CD4-positive, alpha-beta T cell treated with Interleukin-6 for 4 hours (primary cell): ENCODE results near the gene PSMD9.
A peak's percentile ranks its signal among the peaks of the same experiment; 100 is the strongest.
"Not testable (repeated sequence)": the region's sequence is repeated elsewhere in the genome, so short reads cannot be mapped to it uniquely, and the experiment has no call there.

Experiments used
- DNase-seq: peaks from one replicate; pipeline ENCODE4 v3.0.0-alpha.2; 2020; ENCODE audit warnings: mixed read lengths

The PSMD9 gene, protein sequence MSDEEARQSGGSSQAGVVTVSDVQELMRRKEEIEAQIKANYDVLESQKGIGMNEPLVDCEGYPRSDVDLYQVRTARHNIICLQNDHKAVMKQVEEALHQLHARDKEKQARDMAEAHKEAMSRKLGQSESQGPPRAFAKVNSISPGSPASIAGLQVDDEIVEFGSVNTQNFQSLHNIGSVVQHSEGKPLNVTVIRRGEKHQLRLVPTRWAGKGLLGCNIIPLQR

DNA sequence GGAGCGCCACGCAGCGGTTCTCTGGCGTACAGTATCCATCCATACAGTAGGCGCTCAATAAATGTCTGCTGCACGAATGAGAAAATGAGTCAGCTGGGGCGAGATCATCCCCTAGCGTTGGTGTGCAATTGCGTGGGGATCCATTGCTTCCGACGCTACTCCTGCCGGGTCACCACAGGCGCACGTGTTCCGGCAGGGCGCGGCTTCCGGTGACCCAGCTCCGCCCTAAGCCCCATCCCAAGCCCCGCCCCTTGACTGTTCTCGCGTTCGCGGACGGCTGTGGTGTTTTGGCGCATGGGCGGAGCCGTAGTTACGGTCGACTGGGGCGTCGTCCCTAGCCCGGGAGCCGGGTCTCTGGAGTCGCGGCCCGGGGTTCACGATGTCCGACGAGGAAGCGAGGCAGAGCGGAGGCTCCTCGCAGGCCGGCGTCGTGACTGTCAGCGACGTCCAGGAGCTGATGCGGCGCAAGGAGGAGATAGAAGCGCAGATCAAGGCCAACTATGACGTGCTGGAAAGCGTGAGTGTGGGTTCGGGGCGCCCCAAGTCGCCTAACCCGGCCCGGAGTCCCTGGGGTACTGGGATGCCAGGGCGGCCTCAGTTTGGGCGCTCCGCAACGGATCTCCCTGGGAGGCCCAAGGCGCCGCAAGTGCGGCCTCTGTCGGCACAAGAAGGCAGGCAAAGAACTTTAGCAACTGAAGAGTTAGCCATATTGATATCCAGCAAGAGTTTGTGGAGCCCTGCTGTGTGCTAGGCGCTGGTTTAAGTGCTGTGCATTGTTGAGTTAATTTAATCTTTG lies at the start of gene PSMD9:
Gene PSMD9 (plus strand): TSS at position 313 of the 796 bp plus-strand sequence. CDS start 67 bp downstream, at position 380.
- peak; percentile 99 for DNase-seq

DNA sequence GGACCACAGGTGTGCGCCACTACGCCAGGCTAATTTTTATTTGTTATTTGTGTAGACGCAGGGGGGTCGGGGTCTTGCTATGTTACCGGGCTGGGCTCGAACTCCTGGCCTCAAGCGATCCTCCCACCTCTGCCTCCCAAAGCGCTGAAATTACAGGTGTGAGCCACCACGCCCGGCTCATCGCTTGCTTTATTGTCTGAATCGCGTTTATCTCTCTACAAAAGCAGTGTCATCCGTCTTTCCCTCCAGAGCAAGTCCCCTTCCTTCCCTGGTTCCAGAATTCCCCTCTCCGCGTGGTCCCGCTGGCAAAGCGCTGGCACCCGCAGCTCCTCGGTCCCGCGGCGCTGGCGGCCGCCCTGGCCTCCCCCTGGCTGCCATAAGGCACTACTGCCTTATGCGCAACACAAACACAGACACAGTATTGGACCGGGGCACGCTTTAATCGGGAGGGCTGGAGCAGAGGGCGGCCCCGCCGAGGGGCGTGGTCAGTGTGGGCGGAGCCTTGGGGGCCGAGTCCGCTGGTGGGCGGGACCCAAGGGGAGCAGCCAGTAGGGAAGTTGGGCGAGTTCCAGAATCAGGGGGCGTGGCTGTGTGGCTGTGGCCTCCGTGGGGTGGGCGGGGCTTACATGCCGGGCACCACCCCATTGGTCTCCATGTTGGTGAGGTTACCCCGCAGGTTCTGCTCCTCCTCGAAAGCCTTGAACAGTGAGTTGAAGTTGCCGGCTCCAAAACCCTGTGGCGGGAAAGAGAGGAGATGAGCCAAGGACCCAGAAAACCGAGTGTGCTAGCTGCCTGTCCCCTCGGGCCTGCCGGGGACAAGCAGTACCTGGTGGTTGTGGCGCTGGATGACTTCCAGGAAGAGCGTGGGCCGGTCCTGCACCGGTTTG lies 49.2 kb upstream of the PSMD9 start:
- DNase-seq = peak; percentile 100

DNA sequence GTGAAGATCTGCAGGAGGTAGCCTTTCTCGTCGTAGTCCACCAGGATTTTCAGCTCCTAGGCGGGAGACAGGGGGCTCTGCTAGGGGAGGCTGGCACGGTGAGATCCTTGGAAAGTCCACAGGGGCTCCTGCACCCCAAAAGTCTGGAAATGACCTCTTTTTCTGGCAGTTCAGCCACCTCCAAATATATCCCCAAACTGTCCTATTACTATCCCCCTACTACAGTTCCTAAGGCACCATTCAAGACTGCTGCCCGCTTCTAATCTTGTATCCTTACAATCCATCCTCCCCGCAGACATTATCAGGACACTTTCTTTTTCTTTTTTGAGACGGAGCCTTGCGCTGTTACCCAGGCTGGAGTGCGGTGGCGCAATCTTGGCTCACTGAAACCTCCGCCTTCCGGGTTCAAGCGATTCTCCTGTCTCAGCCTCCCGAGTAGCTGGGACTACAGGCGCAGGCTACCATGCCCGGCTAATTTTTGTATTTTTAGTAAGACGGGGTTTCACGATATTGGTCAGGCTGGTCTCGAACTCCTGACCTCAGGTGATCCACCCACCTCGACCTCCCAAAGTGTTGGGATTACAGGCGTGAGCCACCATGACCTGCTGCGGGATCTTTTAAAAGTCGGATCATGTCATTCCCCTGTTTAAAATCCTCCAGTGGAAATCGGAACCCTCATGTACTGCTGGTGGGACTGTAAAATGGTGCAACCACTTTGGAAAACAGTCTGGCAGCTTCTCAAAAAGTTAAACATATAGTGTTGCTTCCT lies 48.4 kb upstream of the PSMD9 start:
- DNase-seq = no peak

DNA sequence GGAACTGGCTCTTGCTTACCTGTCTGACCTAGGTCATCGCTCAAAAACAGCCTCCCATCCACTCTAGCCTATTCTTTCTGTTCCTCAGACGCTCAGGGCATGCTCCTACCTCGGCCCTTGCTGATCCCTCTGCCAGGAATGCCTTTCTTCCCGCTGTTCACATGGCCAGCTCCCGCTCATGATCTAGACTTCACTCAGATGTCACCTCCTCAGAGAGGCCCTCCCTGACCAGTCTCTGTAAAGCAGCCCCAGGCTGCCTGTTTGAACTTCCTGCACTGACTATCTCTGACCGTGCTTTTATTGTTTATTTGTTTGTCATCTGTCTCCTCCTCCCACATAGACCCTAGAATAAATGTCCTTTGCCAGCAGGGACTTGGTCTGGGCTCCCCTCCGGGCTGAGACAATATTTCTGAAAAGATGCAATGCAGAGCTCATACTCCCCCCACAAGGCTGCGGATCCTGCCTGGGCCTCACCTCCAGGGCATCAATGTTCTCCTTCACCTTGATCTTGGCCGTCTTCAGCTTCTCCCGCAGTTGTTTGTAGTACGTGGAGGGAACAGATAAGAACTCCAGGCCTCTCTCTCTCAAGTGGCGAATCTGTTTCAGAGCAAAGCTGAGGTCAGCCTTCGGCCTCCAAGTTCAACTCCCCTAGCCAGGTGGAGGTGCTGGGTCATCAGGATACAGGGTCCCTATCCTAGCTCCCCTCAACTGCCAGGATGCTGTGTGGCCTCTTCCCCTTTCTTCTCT lies 45.2 kb upstream of the PSMD9 start:
- no peak for DNase-seq

DNA sequence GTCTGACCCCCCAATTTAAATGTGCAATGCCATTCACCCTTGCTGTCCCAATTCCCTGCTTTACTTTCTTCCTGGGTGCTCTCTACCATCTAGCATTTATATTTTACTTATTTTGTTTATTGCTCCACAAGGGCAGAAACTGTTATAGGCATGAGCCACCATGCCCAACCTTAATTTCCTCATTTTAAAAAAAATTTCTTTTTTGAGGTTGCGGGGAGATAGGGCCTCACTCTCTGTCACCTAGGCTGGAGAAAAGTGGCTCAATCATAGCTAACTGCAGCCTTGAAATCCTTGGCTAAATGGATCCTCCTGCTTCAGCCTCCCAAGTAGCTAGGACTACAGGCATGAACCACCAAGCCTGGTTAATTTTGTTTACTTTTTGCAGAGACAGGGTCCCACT lies 42.9 kb upstream of the PSMD9 start:
- no peak for DNase-seq

DNA sequence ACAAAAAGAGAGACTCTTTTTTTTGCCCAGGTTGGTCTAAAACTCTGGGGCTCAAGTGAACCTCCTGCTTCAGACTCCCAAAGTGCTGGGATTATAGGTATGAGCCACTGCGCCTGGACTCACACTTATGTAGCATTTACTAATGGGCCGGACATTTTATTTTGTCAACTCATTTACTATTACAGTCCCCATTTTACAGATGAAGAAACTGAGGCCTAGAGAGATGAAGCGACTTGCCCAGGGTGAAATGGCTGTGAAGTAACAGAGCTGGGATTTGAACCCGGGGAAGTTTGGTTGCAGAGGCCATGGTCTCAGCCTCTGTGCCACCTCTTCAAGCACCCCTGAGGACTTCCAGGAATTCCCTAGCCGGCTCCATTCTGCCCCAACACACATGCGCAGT lies 39.4 kb upstream of the PSMD9 start:
- DNase-seq = no peak

DNA sequence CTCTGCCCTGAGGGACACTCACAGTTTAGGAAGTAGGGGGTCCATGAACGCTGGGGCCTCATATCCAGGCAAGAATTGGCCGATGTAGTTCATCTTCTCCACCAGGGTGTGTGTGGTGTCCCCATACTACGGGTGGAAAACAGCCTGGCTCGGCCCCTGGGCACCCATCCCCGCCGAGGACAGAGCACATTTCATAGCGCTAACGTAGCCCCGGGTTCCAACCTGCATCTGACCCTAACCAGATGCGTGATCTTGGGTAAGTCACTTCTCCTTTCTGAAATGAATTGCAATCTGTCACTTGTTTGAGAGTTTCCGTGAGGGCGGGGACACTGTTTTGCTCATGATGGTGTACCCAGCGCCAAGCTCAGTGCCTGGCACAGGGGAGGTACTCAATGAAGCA lies 38.9 kb upstream of the PSMD9 start:
- DNase-seq = no peak

DNA sequence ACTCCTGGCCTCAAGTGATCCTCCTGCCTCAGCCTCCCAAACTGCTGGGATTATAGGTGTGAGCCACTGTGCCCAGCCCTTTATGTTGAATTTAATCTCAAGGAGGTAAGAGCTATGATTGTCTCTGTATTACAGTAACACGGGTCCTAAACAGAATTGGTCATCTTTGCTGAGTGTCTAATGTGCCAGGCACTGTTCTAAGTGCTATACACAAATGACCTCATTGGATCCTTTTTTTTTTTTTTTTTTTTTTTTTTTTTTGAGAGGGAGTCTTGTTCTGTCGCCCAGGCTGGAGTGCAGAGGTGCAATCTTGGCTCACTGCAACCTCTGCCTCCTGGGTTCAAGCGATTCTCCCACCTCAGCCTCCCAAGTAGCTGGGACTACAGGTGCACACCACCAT lies 36.2 kb upstream of the PSMD9 start:
- DNase-seq = not testable (repeated sequence)

DNA sequence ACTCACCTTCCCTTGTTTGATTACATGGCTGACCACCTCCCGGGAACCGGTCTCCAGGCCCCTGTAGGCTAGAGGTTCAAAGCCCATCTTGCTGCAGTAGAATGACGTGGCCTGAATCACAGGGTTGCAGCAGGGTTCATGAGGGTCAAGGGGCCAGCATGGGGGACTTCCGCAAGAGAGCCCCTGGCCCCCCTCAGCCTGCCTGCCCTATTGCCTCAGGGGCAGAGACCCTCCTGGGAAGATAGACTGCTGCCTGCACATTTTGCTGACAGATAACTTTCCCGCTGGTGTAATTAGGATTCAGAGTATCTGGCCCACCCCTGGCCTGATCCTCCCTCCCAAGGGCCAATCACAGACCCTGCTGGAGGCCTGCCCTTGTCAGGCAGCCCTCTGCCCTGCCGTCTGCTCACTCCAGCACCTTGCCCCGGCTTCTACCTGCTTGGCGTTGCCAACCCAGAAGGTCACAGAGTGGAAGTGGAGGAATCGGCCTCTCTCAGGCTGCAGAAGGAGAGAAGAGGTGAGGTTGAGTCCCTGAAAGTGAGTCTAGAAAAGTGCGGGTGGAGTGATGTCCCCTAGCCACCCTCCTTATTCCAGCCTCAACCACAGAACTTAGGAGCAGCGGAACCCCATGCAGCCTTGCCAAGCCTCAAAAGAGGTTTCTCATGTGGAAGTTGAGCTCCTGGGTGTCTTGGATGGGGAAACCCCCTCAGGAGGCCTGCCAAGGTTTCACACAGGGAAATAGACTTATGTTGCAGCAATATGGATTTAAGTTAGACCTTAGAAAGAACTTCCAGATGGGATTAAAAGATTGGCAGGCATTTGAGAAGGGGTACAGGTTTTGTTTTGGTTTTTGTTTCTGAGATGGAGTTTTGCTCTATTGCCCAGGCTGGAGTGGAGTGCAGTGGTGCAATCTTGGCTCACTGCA lies 31.0 kb upstream of the PSMD9 start:
- DNase-seq = no peak

DNA sequence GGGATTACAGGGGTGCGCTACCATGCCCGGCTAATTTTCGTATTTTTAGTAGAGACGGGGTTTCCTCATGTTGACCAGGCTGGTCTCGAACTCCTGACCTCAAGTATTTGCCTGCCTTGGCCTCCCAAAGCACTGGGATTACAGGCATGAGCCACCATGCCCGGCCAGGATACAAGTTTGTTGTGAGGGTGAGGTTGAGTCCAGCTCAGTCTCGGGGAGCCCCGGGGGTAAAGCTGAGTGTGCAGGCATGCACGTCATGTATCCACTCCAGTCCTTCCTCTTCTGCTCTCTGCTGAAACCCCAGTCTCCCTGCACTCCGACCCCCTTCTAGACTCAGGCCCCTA lies 30.3 kb upstream of the PSMD9 start:
- DNase-seq = no peak

DNA sequence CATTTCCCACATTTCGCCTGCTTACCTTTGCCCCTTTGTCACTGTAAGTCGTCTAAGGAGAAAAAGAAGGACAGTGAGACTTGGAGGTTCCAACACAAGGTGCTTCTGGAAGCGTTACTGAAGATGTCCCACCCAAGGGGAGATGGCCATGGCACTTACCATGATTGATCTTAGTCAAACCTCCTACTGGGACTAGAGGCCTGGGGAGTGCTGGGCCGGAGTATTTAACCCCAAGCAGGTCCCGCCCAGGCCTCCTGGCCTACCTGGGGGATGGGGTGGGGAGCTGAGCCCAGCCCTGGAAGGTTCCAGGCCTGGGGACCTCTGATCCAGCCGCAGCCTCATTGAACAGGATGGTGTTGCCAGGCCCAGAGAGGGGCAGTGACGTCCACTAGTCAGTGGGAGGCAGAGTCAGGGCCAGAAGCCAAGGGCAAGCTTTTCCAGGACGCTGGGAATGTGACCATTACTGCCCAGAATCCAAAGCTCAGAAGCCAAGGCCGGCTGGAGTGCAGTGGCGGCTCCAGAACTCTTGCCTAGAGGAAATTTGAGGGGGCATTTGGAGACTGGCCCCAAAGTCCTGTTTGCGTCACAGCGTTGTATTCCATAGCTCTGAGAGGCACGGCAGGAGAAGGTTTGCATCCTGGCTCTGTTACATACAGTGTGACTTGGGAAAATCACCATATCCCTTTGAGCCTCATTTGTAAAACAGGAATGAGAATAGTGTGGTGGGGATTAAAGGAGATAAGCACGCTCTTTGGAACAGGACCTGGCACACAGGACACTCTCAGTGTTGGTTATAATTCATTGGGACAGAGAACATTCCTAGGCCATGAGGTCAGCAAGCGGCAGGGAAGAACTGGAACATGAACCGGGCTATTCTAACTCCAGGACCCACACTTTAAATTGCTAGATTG lies 29.7 kb upstream of the PSMD9 start, which contains the start of gene HPD:
Gene HPD (minus strand): TSS at position 198 of the 911 bp plus-strand sequence. CDS start 36 bp downstream, at position 162.
- DNase-seq = no peak

DNA sequence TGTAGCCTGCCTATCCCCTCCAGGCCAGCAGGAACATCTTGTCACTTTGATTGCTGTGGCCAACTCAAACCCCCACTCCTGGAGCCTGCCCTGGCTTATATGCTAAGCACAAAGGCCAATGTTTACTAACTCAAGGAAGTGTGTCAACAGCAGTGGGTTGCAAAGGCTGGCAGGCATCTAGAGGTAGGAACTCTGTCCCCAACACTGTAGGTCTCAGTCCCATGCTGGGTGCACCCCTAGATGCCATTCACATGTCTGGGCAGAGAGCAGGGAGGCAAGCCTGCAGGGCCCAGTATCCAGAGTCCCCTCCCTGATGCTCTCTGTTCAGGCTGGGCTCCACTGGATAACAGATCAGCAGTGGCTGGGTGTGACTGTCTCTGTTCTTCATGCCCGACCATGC lies 28.3 kb upstream of the PSMD9 start:
- no peak for DNase-seq

DNA sequence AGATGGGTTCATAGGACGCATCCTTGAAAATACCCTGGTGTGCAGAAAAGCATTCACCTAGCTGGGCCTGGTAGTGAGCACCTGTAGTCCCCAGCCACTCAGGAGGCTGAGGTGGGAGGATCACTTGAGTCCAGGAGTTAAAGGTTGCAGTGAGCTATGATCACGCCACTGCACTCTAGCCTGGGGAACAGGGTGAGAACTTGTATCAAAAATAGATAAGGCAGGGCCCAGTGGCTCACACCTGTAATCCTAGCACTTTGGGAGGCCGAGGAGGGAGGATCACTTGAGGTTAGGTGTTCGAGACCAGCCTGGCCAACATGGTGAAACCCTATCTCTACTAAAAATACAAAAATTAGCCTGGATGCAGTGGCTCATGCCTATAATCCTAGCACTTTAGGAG lies 27.9 kb upstream of the PSMD9 start:
- not testable (repeated sequence) for DNase-seq

DNA sequence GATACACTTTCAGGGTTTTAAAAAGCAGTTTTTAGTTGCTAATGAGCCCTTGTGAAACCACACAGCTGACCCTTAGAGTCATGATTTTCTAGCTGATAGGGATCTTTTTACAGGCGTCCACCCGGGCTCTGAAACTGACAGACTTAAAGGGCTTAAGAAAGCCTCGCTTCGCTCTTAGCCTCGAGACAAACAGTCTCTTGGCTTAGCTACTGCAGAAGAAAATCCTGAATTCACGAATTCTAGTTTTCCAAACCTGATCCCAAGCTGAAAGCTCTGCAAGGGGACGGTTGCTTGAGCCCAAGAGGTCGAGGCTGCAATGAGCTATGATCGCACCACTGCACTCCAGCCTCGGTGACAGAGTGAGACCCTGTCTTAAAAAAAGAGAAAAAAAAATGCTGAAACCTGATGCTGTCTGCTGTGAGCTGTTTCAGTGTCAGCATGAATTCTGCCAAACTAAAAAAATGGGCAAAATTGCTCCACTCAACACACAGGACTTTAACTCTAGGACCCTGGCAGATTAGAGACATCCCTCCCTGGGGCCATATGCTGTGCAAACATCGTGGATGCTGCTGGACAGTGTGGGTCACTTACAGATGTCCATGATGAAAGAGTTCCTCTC lies 26.8 kb upstream of the PSMD9 start:
- no peak for DNase-seq

DNA sequence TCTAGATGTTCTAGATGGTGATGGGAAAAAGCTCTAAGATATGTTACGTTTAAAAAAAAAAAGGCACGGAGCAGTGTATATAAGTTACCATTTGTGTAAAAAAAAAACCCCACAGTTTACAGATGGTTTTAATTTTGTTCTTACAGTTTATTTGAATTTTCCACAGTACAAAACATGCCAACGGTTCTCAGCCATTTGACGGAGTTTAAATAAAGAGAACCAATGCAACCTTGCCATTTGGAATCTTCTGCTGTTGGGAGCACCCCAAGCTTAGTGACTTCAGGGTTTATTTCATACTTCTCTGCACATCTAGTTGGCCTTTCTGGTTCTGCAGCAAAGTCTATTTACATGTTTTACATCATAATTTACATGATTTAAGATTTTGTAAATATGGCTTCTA lies 22.3 kb upstream of the PSMD9 start:
- DNase-seq = no peak

DNA sequence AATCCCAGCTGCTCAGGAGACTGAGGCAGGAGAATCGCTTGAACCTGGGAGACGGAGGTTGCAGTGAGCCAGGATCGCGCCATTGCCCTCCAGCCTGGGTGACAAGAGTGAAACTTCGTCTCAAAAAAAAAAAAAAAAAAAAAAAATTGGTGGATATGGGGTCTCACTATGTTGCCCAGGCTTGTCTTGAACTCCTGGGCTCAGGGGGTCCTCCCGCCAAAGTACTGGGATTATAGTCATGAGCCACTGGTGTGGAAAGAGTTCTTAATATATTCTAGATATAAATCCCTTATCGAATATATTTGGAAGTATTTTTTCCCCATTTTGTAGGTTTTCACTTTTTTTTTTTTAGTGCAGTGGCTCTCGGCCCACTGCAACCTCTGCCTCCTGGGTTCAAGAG lies 19.4 kb upstream of the PSMD9 start:
- DNase-seq = not testable (repeated sequence)

DNA sequence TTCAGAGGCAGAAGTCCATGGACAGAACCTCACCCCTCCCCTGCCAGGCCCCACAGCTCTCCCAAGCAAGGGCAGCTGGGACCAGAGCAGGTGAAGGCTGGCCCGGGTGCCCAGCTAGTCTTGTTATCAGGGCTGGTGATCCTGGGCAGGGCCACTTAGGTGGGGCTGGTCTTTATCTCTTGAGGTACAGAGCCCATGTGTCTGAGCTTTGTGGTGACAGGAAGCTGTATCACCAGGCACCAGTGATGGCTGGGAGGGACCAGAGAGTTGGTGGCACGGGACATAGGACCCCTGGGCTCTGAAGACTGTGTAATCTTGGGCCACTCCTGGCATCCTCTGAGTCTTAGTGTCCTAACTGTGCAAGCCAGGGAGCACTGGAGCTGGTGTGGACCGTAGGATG lies 17.1 kb upstream of the PSMD9 start:
- no peak for DNase-seq

DNA sequence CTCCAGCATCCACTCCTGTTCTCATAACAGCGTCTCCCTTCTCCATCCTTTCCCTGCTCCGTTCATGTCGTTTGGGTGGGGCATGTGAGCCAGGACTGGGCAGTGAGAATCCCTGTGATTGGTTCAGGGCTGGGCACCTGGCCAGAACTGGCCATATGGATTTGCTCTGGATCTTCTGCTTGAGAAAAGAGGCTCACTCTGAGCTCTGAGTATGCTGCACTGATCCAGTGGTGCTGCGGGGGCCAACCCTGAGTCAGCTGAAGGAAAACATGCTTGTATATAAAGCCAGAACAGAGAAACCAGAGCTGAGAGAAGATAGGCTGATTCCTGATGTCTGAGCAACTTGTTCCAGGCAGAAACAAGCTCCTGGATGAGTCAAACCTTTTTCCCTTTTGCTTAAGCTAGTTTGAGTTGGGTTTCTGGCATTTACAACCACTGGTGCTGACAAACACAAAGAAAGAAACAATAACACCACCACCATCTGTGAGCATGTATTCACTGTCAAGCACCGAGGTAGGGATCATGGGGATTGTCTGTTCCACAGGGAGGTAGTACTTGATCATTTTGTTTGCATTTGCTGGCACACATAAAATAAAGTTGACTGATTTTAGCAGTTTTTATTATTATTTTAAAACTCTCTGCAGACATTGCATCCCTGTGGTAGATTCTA lies 15.9 kb upstream of the PSMD9 start:
- DNase-seq = no peak

DNA sequence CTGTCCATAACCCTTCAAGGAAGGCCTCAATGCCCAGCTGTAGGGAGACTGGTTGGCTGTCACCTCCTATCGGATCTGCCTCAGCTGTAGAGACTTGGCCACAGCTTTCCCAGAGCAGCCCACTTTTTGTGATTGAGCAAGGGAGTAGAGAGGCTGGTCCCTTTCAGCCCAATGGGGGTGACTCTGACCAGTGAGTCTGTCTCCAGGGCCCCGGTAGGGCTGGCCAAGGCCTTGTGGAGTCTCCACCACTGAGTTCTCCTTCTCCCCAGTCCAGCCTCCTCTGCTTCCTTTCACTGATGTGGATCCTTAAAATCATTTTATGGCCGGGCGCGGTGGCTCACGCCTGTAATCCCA lies 15.4 kb upstream of the PSMD9 start:
- no peak for DNase-seq
